Activated gamma-delta T cell treated with Interleukin-2 at 50 U/mL for 16 hours (primary cell): ENCODE data around the gene CD276.

Experiments used
- DNase-seq: peaks from one replicate; pipeline ENCODE4 v3.0.0-alpha.2; 2020

CD276 gene

DNA sequence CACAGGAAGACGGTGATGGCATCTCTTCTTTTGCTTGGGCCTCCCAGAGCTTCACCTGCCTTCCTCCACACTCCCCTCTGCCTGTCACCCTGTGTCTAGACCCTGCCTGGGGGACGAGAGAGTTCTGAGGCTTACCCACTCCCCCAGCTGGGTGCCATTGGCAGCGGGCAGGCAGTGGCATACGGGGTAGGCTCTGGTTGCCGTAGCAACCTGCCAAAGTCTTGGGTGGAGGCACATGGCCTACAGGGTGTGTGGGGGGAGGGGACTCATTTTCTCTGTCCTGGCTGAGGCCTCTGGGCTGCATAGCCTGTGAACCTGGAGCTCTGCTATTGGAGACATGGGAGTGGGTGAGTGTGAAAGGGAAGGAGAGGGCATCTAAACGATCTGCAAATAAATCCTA, 64.5 kb downstream of the CD276 start:
- no peak for DNase-seq

DNA sequence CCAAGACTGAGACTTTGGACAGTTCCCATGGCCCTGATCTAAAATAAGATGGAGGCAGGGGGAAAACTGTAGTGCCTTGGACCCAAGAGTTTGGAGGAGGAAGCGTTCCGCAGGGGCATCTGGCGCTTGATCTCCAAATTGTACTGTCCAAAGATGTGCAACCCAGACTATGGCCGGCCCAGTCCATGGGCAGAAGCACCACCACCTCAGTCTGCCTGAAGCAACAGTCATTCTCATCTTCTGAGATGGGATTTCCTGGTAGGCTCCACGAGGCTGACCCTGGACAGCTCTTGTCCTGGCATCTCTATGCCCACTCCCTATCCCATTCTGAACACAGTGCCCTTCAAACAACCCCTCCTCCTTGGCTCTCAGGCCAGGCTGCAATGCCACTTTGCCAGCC, 65.3 kb downstream of the CD276 start:
- DNase-seq = no peak

DNA sequence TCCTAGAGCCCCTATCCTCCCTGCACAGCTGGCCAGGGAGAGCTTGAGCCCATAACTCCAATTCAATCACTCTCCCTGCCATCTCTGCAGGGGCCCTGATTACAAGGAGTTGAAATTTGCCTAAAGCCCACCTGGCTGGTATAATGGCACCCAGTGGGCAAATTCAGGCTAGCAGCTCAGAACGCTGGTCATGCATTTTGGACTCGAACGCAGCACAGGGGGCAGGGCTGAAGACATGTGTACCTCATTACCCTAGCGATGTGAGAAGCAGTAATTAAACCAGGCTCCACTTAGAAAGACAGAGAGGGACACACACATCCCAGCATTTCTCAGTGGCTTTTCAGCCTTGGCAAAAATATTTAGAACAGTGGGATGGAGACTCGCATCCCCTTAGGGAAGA, 65.8 kb downstream of the CD276 start:
- no peak for DNase-seq

DNA sequence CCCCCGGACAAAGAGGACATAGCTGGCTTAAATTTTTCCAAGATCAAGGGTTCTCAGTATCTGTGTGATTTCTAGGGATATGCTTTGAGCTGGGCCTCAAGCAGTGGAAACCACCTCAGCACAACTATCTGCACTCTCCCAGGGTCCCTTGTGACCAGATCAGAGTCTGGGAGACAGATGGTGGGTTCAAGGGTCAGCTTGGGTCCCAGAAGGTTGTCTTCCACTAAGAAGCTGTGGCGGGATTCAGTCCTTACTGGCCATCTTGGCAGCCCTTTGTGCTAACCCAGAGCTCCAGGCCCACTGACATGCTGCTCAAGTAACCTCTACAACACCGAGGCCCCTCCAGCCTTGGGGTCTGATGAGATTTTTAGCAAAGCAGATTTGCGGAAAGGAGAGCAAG, 66.3 kb downstream of the CD276 start:
- no peak for DNase-seq

DNA sequence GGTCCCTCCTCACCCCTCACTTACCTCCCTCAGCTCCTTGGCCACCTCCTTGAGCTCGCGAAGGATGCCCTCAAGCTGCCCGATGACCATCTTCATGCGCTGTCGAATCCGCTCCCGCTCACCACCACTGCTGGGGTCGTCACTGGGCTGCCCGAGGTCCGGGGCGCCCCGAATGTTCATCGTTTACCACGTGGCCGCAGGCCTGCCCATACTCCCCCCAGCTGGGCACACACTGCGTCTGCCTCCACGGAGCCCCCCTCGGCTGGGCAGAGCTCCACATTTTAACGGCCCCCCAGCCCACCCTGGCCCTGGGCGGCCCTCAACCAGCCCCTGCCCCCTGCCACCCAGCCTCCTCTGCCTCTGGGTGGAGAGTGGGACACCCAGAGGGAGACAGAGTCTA, 66.8 kb downstream of the CD276 start:
- DNase-seq = no peak

DNA sequence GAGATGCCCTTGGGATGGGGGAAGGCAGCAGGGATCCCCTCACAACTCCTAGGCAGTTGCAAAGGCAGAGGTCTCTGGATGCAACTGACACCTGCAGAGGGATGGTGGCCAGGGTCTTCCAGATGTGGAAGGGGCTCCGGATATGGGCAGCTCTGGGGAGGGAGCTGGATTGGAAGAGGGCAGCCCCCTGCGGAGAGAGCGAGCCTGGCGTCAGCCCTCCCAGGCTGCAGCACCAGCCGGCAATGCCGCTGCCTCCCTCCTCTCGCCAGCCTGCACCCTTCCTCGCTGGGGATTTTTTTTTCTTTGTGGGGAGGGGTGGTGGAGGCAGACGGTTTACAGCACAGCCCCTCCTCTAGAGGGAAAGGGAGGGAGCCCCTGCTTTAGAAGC, 67.3 kb downstream of the CD276 start:
- no peak for DNase-seq

DNA sequence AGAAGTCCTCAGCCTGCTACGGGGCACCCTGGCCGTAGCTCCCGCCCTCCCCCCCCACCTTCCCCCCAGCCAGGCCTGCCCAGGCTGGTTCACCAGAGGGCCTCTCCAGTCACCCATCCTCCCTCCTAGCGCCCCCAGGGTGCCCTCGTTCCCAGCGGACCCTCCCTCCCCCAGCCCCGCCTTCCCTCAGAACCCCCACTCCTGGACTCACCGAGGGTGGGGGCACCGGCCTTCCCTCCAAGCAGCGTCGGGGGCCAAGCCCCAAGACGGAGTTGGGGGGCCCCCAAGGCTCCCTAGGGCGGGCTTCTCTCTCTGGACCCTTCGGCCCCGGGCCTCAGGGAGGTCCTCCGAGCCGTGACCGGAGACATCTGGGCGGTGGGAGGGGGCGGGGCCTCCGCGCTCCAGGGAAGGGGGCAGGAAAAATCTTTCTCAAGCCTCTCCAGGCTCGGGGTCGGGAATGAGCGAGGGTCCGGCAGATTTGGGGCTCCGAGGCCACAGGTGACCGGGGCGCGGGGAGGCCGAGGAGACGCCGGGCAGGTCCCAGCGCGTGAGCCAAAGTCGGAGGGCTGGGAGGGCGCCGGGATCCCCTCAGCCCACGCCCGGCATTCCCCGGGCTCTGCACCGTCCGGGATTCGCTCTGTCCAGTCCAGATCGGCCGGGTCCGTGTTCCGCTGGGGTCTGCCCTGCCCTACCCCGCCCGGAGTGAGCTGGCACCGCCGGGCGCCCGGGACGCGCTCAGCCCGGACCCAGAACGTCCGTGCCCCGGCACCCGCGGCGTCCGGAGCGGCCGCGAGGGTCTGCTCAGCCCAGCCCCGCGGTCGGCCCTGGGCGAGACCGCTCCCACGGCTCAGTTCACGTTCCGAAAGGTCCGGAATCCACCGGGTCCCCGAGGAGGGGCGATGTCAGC, 68.0 kb downstream of the CD276 start:
- no peak for DNase-seq

DNA sequence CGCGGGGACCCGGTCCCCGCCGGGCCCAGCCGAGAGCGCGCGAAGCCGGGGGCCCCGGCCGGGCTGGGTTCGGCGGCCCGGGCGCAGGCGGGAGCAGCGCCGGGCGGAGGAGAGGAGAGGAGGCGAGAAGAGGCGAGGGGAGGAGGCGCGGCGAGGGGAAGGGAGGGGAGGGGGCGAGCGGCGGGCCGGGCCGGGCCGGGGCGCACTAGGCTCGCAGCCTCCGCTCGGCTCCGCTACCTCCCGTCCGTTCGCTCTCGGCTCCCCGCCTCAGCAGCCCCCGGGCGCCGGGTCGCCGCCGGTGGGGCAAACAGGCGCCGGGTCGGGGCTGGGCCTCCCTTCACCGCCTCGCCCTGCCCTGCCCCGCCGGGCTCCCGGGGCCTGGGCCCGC, 68.6 kb downstream of the CD276 start:
- DNase-seq = no peak

DNA sequence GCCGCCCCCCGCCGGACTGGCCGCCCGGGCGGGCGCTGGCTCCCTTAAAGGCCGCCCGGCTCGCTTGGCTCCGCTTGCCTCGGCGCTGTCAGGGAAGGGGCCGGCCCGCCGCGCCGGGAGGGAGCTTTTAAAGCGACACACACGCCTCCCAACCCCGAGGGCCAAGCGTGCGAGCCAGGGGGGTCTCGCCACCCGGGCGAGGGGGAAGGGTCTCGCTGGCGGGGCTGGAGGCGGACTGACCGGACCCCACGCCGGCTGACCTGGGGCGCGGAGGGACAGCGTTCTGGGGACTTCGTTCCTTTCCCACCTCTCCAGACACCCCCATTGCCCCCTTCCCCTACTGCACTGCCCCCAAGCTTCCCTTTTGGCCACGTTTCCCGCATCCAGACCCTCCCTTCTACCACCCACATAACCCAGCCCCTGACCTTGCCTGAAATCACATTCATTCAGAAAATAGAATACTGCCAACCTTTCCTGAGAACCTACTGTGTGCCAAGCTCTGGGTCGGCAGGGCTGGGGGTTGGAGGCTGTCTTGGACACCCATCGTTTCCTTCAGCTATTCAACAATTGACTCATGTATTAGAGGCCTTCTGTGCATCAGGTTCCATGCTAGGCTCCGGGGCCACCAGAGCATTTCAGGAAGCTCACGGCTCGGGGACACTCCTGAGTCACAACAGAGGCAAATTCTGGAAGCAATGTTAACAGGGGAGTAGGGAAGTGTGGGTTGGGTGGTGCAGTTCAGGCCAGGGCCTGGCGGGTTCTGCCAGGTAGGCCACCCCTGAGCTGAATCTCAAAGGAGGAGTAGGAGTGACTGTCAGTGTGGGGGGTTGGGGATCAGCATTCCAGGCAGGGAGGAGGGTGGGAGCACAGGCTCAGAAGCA, 69.3 kb downstream of the CD276 start, which contains the start of gene INSYN1:
Gene INSYN1, minus strand, starts transcription at position 102 of the 881 bp plus-strand sequence. CDS start 2,221 bp downstream, outside the sequence.
- DNase-seq = no peak

DNA sequence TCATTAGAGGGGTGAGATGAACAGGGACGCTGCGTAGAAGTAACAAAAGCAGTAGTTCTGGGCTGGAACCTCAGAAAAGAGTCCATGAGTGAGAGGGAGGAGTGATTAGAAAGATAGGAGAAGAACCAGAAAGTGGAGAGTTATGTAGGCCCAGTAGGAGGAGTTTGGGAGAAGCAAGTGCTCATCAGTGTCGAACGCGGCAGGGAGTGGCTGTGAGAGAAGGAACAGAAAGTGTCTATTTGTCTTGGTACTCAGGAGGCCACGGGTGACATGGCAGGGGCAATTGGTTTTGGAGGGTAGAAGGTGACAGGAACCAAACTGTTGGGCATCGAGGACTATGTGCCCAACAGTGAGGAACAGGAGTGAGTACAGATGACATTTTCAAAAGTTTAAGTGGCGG, 70.3 kb downstream of the CD276 start:
- no peak for DNase-seq

DNA sequence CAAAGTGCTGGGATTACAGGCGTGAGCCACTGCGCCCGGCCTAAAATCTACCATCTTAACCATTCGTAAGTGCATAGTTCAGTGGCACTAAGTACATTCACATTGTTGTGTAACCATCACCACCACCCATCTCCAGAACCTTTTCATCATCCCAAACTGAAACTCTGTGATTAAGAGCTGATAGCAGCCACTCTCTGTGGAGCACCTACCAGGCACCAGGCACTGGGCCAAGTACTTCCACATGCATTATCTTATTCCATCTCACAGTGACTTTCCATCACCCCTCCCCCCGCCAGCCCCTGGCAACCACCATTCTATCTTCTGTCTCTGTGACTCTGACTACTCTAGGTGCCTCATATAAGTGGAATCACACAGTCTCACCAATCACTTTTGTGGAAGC, 71.3 kb downstream of the CD276 start:
- DNase-seq = no peak

DNA sequence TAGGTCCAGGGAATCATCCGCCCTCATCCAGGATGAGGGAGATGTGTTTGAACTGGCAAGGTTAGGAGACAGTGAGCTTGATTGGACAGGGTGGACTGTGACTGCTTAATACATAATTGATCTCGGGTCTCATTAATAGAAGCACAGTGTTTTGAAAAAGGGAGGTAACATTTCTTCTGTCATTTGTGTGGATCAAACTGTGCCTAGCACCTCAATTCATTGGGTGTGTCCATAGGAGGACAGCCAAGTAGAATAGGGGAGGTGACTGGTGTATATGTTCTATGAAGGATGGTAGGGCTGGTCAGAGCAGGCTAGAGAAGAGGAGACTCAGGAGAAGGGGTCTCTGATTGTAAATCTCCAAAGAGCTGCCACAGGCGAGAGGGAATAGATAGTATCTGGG, 71.8 kb downstream of the CD276 start:
- no peak for DNase-seq

DNA sequence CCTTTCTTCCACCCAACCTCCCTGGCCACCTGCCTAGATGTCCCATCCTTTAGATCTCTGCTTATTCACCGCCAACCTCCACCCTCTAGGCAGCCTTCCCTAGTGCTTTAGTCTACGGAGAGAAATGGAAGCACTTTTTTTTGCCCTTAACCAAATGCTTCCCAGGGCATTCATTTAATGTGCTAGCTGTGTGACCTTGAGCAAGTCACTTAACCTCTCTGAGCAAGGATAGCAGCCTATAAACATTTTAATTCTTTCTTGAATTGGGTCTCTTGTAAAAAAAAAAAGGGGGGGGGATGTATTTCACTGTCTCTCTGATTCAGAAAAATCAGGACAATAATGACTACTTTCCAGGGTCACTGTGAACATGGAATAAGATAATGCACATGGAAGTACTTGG, 72.2 kb downstream of the CD276 start:
- no peak for DNase-seq

DNA sequence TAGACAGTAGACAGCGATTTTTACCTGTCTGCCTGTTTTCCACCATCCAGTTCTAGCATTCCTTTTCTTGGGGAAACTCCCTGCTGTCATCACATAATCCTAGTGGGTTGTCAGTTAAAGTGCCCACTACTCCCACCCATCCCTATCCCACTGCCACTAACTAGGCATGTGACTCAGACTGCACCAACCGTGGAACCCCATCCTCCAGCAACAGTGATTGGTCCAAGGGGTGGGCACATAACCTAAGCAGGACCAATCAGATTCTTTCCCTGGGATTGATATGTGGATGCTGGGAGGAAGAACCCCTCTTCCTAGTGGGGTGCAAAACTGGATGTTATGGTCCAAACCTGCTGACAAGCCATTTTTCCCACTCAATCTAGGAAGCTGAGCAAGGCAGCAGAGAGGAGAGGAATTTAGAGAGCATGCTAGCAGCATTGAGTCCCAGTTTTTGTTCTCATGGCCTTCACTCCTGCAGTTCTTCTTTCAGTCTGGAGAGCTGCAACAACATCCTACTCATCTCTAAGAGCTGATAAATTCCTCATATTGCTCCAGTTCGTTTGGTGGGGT, 72.8 kb downstream of the CD276 start:
- no peak for DNase-seq

DNA sequence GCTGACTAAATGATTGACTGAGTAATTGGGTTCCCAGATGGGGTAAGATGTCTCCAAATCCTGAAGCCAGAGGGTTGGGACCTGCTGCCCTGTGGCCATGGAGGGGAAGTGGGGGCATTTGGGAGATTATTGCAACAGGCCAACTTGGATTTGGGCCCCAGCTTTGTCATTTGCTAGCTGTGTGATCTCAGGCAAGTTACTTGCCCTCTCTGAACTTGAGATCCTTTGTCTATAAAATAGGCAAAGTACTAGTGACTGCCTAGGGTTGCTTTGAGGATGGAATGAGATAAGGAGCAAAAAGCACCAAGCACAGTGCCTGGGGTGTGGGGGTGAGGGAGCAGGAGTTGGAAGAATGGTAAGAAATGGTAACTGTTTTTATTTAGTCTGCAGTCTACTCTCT, 73.4 kb downstream of the CD276 start:
- no peak for DNase-seq

DNA sequence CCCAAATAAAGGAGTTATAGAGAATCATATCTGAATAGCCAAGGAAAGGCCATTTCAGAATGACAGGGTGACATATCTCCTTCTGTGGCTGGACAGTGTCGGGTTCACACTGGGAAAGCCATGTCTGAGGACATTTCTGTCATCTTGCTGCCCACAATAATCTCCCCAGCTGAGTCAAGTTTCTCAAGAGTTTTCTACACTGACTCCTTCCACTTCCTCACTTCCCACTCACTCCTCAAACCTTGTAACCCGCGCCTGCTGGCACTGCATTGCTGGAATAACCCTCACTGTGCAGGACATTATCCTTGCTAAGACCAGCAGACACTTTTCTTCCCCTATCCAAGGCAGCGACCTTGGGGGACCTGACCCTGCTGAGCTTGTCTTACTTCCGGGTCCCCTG, 74.3 kb downstream of the CD276 start:
- DNase-seq = no peak

DNA sequence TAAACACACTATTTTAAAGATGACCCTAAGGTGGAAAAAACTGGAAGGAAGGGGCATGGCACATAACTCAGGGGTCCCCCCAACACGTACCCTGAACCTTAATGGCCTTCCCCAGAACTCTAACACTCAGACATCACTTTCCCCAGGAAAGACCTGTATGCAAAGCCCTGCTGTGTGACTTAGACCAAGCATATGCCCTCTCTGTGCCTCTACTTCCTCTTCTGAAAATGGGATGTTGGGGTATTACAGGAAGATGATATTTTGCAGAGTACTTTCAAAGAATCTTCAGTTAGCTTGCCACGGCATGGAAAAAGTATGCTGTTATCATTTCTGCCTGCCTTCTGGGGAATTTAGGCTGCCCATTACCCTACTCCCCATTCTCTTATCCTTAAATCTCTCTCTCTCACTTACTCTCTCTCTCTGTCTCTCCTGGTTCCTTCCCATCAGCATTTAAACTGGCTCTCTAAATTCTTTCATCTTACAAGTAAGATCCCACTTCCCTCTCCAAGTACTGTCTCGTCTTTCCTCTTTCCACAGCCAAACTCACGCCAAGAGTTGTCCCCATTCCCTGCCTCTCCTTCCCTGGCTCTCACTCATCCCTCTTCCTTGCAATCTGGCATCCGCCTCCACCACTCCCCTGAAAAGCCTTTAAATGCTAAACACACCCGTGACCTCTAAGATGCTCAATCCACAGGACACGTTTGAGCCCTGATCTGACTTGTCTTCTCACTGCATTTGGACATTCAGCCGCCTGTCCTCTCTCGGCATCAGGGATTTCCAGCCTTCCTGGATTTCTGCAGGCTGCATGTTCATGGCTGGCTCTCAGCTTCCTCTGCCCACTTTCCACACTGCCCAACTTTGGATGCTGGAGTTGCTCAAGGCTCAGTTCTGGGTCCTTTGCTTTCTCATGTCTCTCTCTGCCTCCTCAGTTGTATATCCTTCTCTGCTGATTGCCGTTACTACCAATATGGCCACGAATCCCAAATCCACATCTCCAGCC, 76.4 kb downstream of the CD276 start:
- no peak for DNase-seq

DNA sequence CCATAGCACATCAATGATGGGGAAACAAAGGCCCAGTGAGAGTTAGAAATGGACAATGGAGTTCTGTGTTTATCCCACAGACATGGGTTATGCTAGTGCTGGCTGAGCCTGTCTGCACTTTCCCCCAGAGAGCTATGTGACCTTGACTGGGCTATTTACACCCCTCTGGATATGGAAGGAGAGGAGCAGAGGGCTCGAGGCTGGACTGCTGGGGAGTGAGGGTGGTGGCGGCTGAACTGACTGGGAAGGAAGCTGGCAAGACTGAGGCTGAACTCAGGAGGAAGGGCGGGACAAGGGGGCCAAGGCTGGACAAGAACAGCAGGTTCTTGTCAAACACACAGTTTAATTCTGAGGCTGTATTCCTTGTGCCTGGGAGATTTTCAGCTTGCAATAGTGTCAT, 79.7 kb downstream of the CD276 start:
- no peak for DNase-seq
